Right atrium auricular region (tissue), 2 donors: ENCODE measurements around the gene ANKRD23. TPM values are rescaled to one million over a fixed set of nuclear protein-coding genes. Genes with fewer than 3 reads are reported as not detected.
A peak's percentile ranks its signal among the peaks of the same experiment; 100 is the strongest.
"Not testable (repeated sequence)": the region's sequence is repeated elsewhere in the genome, so short reads cannot be mapped to it uniquely, and the experiment has no call there.

Experiments used
- DNase-seq: peaks from one replicate; pipeline ENCODE4 v3.0.0-alpha.2; 2019; ENCODE audit warnings: low spot score
- H3K27ac ChIP-seq, 2 donors: fragments of 200-600 bp; sonication (generic); 1 replicate in 1 of 2; 2 replicates in 1 of 2; pipeline ENCODE4 v1.5.1; 2016 to 2019
- H3K27me3 ChIP-seq, 2 donors: fragments of 200-600 bp; sonication (generic); one replicate each; pipeline versions ENCODE4 v1.5.1 to v1.6.0; 2017 to 2019
- H3K36me3 ChIP-seq: fragments of 200-600 bp; sonication (generic); one replicate; pipeline ENCODE4 v1.5.1; 2016
- H3K4me1 ChIP-seq, 2 donors: fragments of 200-600 bp; sonication (generic); one replicate each; pipeline versions ENCODE4 v1.5.1 to v1.6.0; 2017 to 2019
- H3K4me3 ChIP-seq, 2 donors: fragments of 200-600 bp; sonication (generic); 1 replicate in 1 of 2; 2 replicates in 1 of 2; pipeline ENCODE4 v1.5.1; 2017 to 2019; ENCODE audit warnings: mild to moderate bottlenecking in 1 of 2, moderate library complexity in 1 of 2
- H3K9me3 ChIP-seq, 2 donors: fragments of 200-600 bp; sonication (generic); one replicate each; pipeline ENCODE4 v1.5.1; 2019
- CTCF ChIP-seq, 2 donors: fragments of 200-600 bp; sonication (generic); IDR thresholded peaks; one replicate each; pipeline ENCODE4 v1.5.1; 2019; ENCODE audit warnings: antibody characterized with exemption in 2 of 2
- total RNA-seq, 2 donors: library from RNA; depleted of rRNA; stranded (reverse); fragments of >200 nt; gene quantifications; one replicate each; pipeline ENCODE4 v1.1.0, GENCODE V29; 2016

ANKRD23 gene
- total RNA-seq, 2 donors from 2014 or later: 9.3 to 23.0 TPM

- no peak overlapping the region for H3K27ac ChIP-seq
- H3K36me3 ChIP-seq: peaks cover 66% of the 10 kb centered on the region
- peaks cover 0 to 69% of the 10 kb centered on the region in 2 donors for H3K4me1 ChIP-seq
- H3K9me3 ChIP-seq: no peaks in the 10 kb centered on the region
- no peak for DNase-seq
- no peak overlapping the region for H3K4me3 ChIP-seq
- TF ChIP-seq CTCF (IDR thresholded peaks at IDR 0.05): no peak
- H3K27me3 ChIP-seq: no peaks in the 10 kb centered on the region
Observed at GRCh38 chr2:96863575-96864342, 19.9 kb upstream of the ANKRD23 start.

GRCh38 chr2:96863056-96863455 is 19.2 kb upstream of the ANKRD23 start:
- not testable (repeated sequence) for H3K27ac ChIP-seq, H3K27me3 ChIP-seq, H3K9me3 ChIP-seq, DNase-seq, H3K4me3 ChIP-seq
- Histone ChIP-seq H3K4me1 (peaks cover 0 to 70% of the 10 kb centered on the region in 2 donors), H3K36me3 (peaks cover 66% of the 10 kb centered on the region)

GRCh38 chr2:96861074-96861473 is 17.3 kb upstream of the ANKRD23 start:
- no peak overlapping the region for H3K4me3 ChIP-seq
- peaks cover 58% of the 10 kb centered on the region for H3K36me3 ChIP-seq
- no peaks in the 10 kb centered on the region for H3K27me3 ChIP-seq
- peaks cover 0 to 64% of the 10 kb centered on the region in 2 donors for H3K4me1 ChIP-seq
- TF ChIP-seq CTCF (IDR thresholded peaks at IDR 0.05): no peak
- no peak for DNase-seq
- no peaks in the 10 kb centered on the region for H3K9me3 ChIP-seq
- no peak overlapping the region for H3K27ac ChIP-seq

GRCh38 chr2:96860065-96861029 is 16.5 kb upstream of the ANKRD23 start:
- Histone ChIP-seq H3K27ac (peak overlapping the region; percentile 39 to 79), H3K9me3 (no peaks in the 10 kb centered on the region), H3K36me3 (peaks cover 50% of the 10 kb centered on the region), H3K4me1 (peaks cover 0 to 57% of the 10 kb centered on the region in 2 donors), H3K4me3 (no peak overlapping the region), H3K27me3 (no peaks in the 10 kb centered on the region)
- DNase-seq: no peak
- no peak for TF ChIP-seq CTCF (IDR thresholded peaks at IDR 0.05)

GRCh38 chr2:96859681-96860064 is 15.9 kb upstream of the ANKRD23 start:
- no peak for DNase-seq
- peaks cover 44% of the 10 kb centered on the region for H3K36me3 ChIP-seq
- H3K27me3 ChIP-seq: no peaks in the 10 kb centered on the region
- H3K27ac ChIP-seq: peak overlapping the region; percentile 69 to 79
- H3K4me3 ChIP-seq: no peak overlapping the region
- TF ChIP-seq CTCF (IDR thresholded peaks at IDR 0.05): no peak
- H3K4me1 ChIP-seq: peaks cover 0 to 51% of the 10 kb centered on the region in 2 donors
- no peaks in the 10 kb centered on the region for H3K9me3 ChIP-seq

- Histone ChIP-seq H3K36me3 (peaks cover 39% of the 10 kb centered on the region), H3K4me3 (peak overlapping the region; percentile 37 to 64)
Observed at GRCh38 chr2:96859099-96859649, 15.4 kb upstream of the ANKRD23 start.

More at GRCh38 chr2:96859099-96859649, 15.4 kb upstream of the ANKRD23 start:
- Histone ChIP-seq H3K27ac (peak overlapping the region; percentile 69 to 79), H3K9me3 (no peaks in the 10 kb centered on the region), H3K4me1 (peaks cover 0 to 46% of the 10 kb centered on the region in 2 donors), H3K27me3 (no peaks in the 10 kb centered on the region)
- DNase-seq: no peak
- TF ChIP-seq CTCF (IDR thresholded peaks at IDR 0.05): no peak
